ENCODE measurements around the gene SSMEM1. TPM values are rescaled to one million over a fixed set of nuclear protein-coding genes. Genes with fewer than 3 reads are reported as not detected.
A peak's percentile ranks its signal among the peaks of the same experiment; 100 is the strongest.

Gene SSMEM1
- total and polyA plus RNA-seq, 9 of the 15 experiments (the other 6 are each of a cell fraction or from before 2014, with no cell fraction given) = 0.10 to 0.28 (median 0.18) TPM; not detected in 4

DNA sequence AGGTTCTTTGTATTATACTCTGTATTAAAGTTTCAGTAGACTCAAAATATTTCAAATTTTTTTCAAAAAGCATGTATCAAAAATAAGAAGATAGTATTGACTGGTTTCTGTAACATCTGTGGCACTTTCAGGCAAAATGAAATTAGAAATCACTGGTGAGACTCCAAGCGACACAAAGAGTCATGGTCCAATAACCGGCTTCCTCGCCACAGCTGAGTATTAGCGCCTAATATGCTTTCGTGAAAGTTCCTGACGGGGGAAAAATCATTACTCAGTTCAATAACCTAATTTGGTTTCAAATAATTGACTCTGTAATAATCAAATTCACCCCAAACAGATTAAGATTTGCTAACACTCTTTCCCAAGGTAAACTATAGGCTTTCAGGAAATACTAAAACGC, 15.9 kb upstream of the SSMEM1 start:
- BruUV-seq (replicated peaks) = no TSS peak
- TF ChIP-seq SMAD3 (CRISPR knock-in tag; conservative IDR thresholded peaks at IDR 0.05) = no peak
- no peak for TF ChIP-seq BCL6 (CRISPR knock-in tag; IDR thresholded peaks at IDR 0.05)
- TF ChIP-seq LARP7 (IDR thresholded peaks at IDR 0.05) = no peak
- no peak for TF ChIP-seq GTF2A2 (tag; IDR thresholded peaks at IDR 0.05)
- TF ChIP-seq OTX1 (CRISPR knock-in tag; IDR thresholded peaks at IDR 0.05) = no peak
- TF ChIP-seq BRD9 (IDR thresholded peaks at IDR 0.05; ENCODE audit: low read depth, partially characterized antibody) = no peak
- TF ChIP-seq TAL1 (IDR thresholded peaks at IDR 0.05) = no peak
- no peaks in the 10 kb centered on the region for H3K27me3 ChIP-seq (ENCODE audit: control insufficient read depth in 2 of 2, insufficient read depth in 2 of 2, low read length in 2 of 2)
- FAIRE-seq (no peak), DNase-seq (ENCODE audit: extremely low read depth in 1 of 4, low spot score in 3 of 4) (no peak), ATAC-seq (no peak)
- H3K9ac ChIP-seq (ENCODE audit: insufficient read depth in 1 of 2, low read depth in 2 of 2, low read length in 2 of 2) = no peak overlapping the region
- H3K27ac ChIP-seq (ENCODE audit: extremely low read depth, low read depth, low read length) = no peak overlapping the region
- in situ Hi-C loops (cut with MboI) = no loop called here
- intact Hi-C loops (cut with micrococcal nuclease) = no loop called here
- no peaks in the 10 kb centered on the region; a peak in 1 of 5 replicates for H3K4me1 ChIP-seq (replicated peaks in 1 of 2; ENCODE audit: control insufficient read depth in 2 of 2, insufficient read depth in 2 of 2, low read length in 2 of 2)
- H3K4me2 ChIP-seq (ENCODE audit: insufficient read depth, low read length) = no peak overlapping the region
- 94% methylated on average over 7 of the region's 7 CpGs for WGBS (ENCODE audit: insufficient coverage, low coverage, missing lambda C conversion rate)
- ChIA-PET POLR2A (interaction anchor here (1.0 to 7.0 kb wide), 5 partner anchors 8 to 121 kb away, joined by 4 to 47 read pairs (median 7); partner anchors contain the start of genes KLHDC10 and TMEM209), CTCF (ENCODE audit: low intra/inter-chr PET ratio) (no interaction called here)
- H2AFZ ChIP-seq (ENCODE audit: low read depth, low read length) = no peak overlapping the region
- H3K36me3 ChIP-seq (ENCODE audit: control insufficient read depth, insufficient read depth, low read length) = peaks cover 86% of the 10 kb centered on the region
- no peaks in the 10 kb centered on the region for H4K20me1 ChIP-seq (replicated peaks; ENCODE audit: control insufficient read depth, insufficient read depth, low read length)
- peaks cover 14% of the 10 kb centered on the region for H3K79me2 ChIP-seq (ENCODE audit: control insufficient read depth, insufficient read depth, low read length)
- no peak overlapping the region for H3K4me3 ChIP-seq
- no peaks in the 10 kb centered on the region for H3K9me1 ChIP-seq (ENCODE audit: control insufficient read depth, insufficient read depth, low read length)
- no peaks in the 10 kb centered on the region for H3K9me3 ChIP-seq (replicated peaks; ENCODE audit: control insufficient read depth, insufficient read depth, low read depth, low read length)

DNA sequence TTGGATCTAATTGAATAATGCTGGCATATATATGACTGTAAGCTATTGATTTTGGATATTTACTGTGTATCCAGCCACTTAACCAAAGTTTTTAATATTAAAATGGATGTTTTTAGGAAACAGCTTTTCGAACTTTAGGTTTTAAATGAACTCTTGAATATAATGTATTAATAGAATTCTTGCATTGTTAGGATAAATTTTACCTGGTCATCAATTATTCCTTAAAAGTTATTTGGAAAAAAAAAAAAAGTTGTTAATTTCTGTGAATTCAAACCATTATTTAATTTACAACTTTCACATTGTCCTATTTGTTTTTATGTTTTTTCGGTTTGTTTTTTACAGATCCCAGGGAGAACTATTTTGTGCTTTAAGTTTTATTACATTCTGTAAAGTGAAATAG, 12.3 kb upstream of the SSMEM1 start:
- H3K79me2 ChIP-seq (ENCODE audit: control insufficient read depth, insufficient read depth, low read length) = peaks cover 20% of the 10 kb centered on the region
- H3K4me3 ChIP-seq = no peak overlapping the region
- no peak overlapping the region for H2AFZ ChIP-seq (ENCODE audit: low read depth, low read length)
- no peaks in the 10 kb centered on the region for H3K9me3 ChIP-seq (replicated peaks; ENCODE audit: control insufficient read depth, insufficient read depth, low read depth, low read length)
- no peaks in the 10 kb centered on the region for H4K20me1 ChIP-seq (replicated peaks; ENCODE audit: control insufficient read depth, insufficient read depth, low read length)
- POLR2A ChIA-PET = interaction anchor here (7.0 kb wide), 1 partner anchor 10 kb away, joined by 47 read pairs; the partner anchor contains the start of gene TMEM209
- no peak overlapping the region for H3K27ac ChIP-seq (ENCODE audit: extremely low read depth, low read depth, low read length)
- BruUV-seq (replicated peaks) = no TSS peak
- peaks cover 0 to 4% of the 10 kb centered on the region in 2 experiments; a peak in 2 of 5 replicates for H3K4me1 ChIP-seq (replicated peaks in 1 of 2; ENCODE audit: control insufficient read depth in 2 of 2, insufficient read depth in 2 of 2, low read length in 2 of 2)
- H3K9me1 ChIP-seq (ENCODE audit: control insufficient read depth, insufficient read depth, low read length) = no peaks in the 10 kb centered on the region
- no peak for DNase-seq (ENCODE audit: extremely low read depth in 1 of 4, low spot score in 3 of 4)
- H3K9ac ChIP-seq (ENCODE audit: insufficient read depth in 1 of 2, low read depth in 2 of 2, low read length in 2 of 2) = no peak overlapping the region
- H3K4me2 ChIP-seq (ENCODE audit: insufficient read depth, low read length) = no peak overlapping the region
- no peaks in the 10 kb centered on the region for H3K27me3 ChIP-seq (ENCODE audit: control insufficient read depth in 2 of 2, insufficient read depth in 2 of 2, low read length in 2 of 2)
- in situ Hi-C loops (cut with MboI) = no loop called here
- 91% methylated on average over 2 of the region's 2 CpGs for WGBS (ENCODE audit: insufficient coverage, low coverage, missing lambda C conversion rate)
- H3K36me3 ChIP-seq (ENCODE audit: control insufficient read depth, insufficient read depth, low read length) = peaks cover 96% of the 10 kb centered on the region
- FAIRE-seq = no peak
- TF ChIP-seq ZNF316 (IDR thresholded peaks at IDR 0.05) = peak; percentile 92
- TF ChIP-seq C11orf30 (IDR thresholded peaks at IDR 0.05; ENCODE audit: low read depth) = peak; percentile 77
- TF ChIP-seq PHB2 (IDR thresholded peaks at IDR 0.05; ENCODE audit: low read depth) = no peak
- intact Hi-C loops (cut with micrococcal nuclease) = no loop called here
- CTCF ChIA-PET (ENCODE audit: low intra/inter-chr PET ratio) = interaction anchor here (0.5 kb wide), 1 partner anchor 26 kb away, joined by 5 read pairs; no protein-coding TSS in a partner anchor
- ATAC-seq = no peak
